Measurements from ENCODE around the gene PRDM12.

The PRDM12 gene

GRCh38 chr9:130627896-130628792 is 36.2 kb upstream of the PRDM12 start:
- no peak for DNase-seq (ENCODE audit: low read depth)
- H3K4me3 ChIP-seq (ENCODE audit: control insufficient read depth, low read depth, low read length): no peak overlapping the region
- TF ChIP-seq CTCF (conservative IDR thresholded peaks at IDR 0.05; ENCODE audit: control insufficient read depth, insufficient read depth, low read depth, low read length): no peak

DNA sequence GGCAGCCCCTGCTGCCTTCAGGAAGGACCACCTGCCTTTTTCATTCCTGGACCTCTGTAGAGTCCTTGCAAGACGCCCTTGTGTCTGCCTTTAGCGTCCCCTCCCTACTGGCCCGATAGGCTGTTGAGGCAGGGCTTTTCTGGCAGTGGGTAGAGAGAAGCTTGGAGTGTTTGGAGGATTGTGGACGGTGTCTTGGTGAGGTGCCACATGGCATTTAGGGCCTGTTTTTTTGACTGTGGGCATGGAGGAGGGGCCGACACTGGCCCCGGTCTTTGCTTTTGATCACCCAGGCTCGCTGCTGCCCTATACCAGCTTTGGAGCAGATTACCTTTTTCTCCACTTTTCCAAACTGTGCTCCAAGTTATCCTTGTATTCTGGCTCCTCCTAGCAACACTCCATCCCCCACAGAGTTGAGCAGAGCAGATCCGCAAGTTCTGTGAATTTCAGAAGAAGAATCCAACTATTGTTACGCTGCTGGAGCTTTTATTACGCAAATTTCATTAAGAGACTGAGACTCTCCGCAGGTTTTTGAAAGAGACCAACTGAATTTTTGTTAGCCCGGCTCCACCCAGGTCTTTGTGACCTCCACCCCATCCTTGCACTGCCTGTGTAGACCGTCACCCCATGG is 34.8 kb upstream of the PRDM12 start:
- no peak for TF ChIP-seq CTCF (conservative IDR thresholded peaks at IDR 0.05; ENCODE audit: control insufficient read depth, insufficient read depth, low read depth, low read length)
- DNase-seq (ENCODE audit: low read depth): no peak
- no peak overlapping the region for H3K4me3 ChIP-seq (ENCODE audit: control insufficient read depth, low read depth, low read length)

GRCh38 chr9:130630071-130630450 is 34.3 kb upstream of the PRDM12 start:
- DNase-seq (ENCODE audit: low read depth): no peak
- no peak for TF ChIP-seq CTCF (conservative IDR thresholded peaks at IDR 0.05; ENCODE audit: control insufficient read depth, insufficient read depth, low read depth, low read length)
- H3K4me3 ChIP-seq (ENCODE audit: control insufficient read depth, low read depth, low read length): no peak overlapping the region

- no peak for TF ChIP-seq CTCF (conservative IDR thresholded peaks at IDR 0.05; ENCODE audit: control insufficient read depth, insufficient read depth, low read depth, low read length)
Observed at GRCh38 chr9:130630506-130631330, 33.7 kb upstream of the PRDM12 start.

DNA sequence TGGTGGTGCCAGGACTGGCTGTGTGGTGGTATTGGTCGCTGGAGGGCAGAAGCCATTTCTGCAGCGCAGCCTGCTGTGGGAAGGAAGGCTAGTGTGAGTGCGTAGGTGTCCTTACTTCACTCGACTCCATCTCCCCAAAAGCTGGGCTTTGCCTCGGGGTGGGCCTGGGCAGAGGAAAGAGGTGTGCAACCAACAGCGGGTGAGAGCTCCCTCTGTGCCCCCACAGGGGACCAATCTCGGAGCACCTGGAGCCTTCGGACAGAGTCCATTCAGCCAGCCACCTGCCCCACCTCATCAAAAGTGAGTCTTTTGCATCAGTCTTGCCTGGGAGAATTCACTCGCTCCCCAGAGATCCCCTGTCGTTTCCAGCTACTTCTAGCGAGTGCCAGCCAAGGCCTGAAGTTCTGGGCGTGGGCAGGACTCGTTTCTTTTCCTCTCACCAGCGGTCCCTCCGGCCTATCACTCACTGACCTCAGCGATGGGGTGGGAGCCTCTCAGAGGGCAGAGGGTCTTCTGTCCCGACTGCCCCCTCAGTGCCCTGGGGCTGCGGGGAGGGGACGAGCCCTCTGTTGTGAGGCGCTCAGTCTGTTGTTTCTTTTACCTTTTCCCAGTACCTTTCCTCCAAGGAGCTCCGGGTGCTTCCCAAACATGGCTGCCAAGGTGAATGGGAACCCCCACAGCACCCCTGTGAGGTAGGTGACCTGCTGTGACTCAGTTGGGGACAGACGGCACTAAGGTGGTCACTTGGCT is 32.9 kb upstream of the PRDM12 start:
- H3K4me3 ChIP-seq (ENCODE audit: control insufficient read depth, low read depth, low read length): no peak overlapping the region
- no peak for TF ChIP-seq CTCF (conservative IDR thresholded peaks at IDR 0.05; ENCODE audit: control insufficient read depth, insufficient read depth, low read depth, low read length)
- no peak for DNase-seq (ENCODE audit: low read depth)

More at GRCh38 chr9:130630506-130631330, 33.7 kb upstream of the PRDM12 start:
- no peak overlapping the region for H3K4me3 ChIP-seq (ENCODE audit: control insufficient read depth, low read depth, low read length)
- no peak for DNase-seq (ENCODE audit: low read depth)

Measured in fibroblast of mammary gland (primary cell).